ENCODE measurements around the gene LCP2.

Gene LCP2

GRCh38 chr5:170330568-170331054, 33.0 kb upstream of the LCP2 start:
- no peaks in the 10 kb centered on the region for H3K9me3 Mint-ChIP-seq (ENCODE audit: low read depth)
- no peak overlapping the region for H3K27ac Mint-ChIP-seq
- no peak overlapping the region for H3K4me3 Mint-ChIP-seq
- peaks cover 4% of the 10 kb centered on the region for H3K4me1 Mint-ChIP-seq (ENCODE audit: low read depth)
- H3K36me3 Mint-ChIP-seq = no peaks in the 10 kb centered on the region
- no peaks in the 10 kb centered on the region for H3K27me3 Mint-ChIP-seq

GRCh38 chr5:170329524-170329923, 31.9 kb upstream of the LCP2 start:
- Mint-ChIP-seq H3K27me3 (no peaks in the 10 kb centered on the region), H3K36me3 (no peaks in the 10 kb centered on the region), H3K27ac (no peak overlapping the region), H3K9me3 (ENCODE audit: low read depth) (no peaks in the 10 kb centered on the region), H3K4me3 (no peak overlapping the region), H3K4me1 (ENCODE audit: low read depth) (peaks cover 8% of the 10 kb centered on the region)

- no peak overlapping the region for H3K4me3 Mint-ChIP-seq
- H3K4me1 Mint-ChIP-seq (ENCODE audit: low read depth) = peaks cover 13% of the 10 kb centered on the region
- no peak overlapping the region for H3K27ac Mint-ChIP-seq
- H3K36me3 Mint-ChIP-seq = no peaks in the 10 kb centered on the region
- H3K9me3 Mint-ChIP-seq (ENCODE audit: low read depth) = no peaks in the 10 kb centered on the region
- no peaks in the 10 kb centered on the region for H3K27me3 Mint-ChIP-seq
Measured at GRCh38 chr5:170327829-170328228, 30.3 kb upstream of the LCP2 start.

- Mint-ChIP-seq H3K36me3 (no peaks in the 10 kb centered on the region), H3K4me3 (no peak overlapping the region), H3K9me3 (ENCODE audit: low read depth) (no peaks in the 10 kb centered on the region), H3K4me1 (ENCODE audit: low read depth) (peaks cover 13% of the 10 kb centered on the region), H3K27ac (no peak overlapping the region), H3K27me3 (no peaks in the 10 kb centered on the region)
Measured at GRCh38 chr5:170327168-170327567, 29.6 kb upstream of the LCP2 start.

GRCh38 chr5:170319301-170319700, 21.7 kb upstream of the LCP2 start:
- Mint-ChIP-seq H3K27me3 (no peaks in the 10 kb centered on the region), H3K4me3 (no peak overlapping the region), H3K27ac (peak overlapping the region; percentile 11), H3K36me3 (no peaks in the 10 kb centered on the region), H3K4me1 (ENCODE audit: low read depth) (peaks cover 43% of the 10 kb centered on the region), H3K9me3 (ENCODE audit: low read depth) (no peaks in the 10 kb centered on the region)

- no peaks in the 10 kb centered on the region for H3K27me3 Mint-ChIP-seq
- H3K4me1 Mint-ChIP-seq (ENCODE audit: low read depth) = peaks cover 57% of the 10 kb centered on the region
- H3K4me3 Mint-ChIP-seq = no peak overlapping the region
- H3K36me3 Mint-ChIP-seq = no peaks in the 10 kb centered on the region
- H3K27ac Mint-ChIP-seq = no peak overlapping the region
- no peaks in the 10 kb centered on the region for H3K9me3 Mint-ChIP-seq (ENCODE audit: low read depth)
Measured at GRCh38 chr5:170317499-170317898, 19.9 kb upstream of the LCP2 start.

GRCh38 chr5:170316937-170317336, 19.4 kb upstream of the LCP2 start:
- no peak overlapping the region for H3K4me3 Mint-ChIP-seq
- H3K4me1 Mint-ChIP-seq (ENCODE audit: low read depth) = peaks cover 63% of the 10 kb centered on the region
- H3K27ac Mint-ChIP-seq = no peak overlapping the region
- no peaks in the 10 kb centered on the region for H3K27me3 Mint-ChIP-seq
- H3K9me3 Mint-ChIP-seq (ENCODE audit: low read depth) = no peaks in the 10 kb centered on the region
- H3K36me3 Mint-ChIP-seq = no peaks in the 10 kb centered on the region

GRCh38 chr5:170315154-170315553, 17.6 kb upstream of the LCP2 start:
- no peaks in the 10 kb centered on the region for H3K36me3 Mint-ChIP-seq

GRCh38 chr5:170314541-170315095, 17.0 kb upstream of the LCP2 start:
- no peak overlapping the region for H3K4me3 Mint-ChIP-seq
- no peaks in the 10 kb centered on the region for H3K27me3 Mint-ChIP-seq
- no peaks in the 10 kb centered on the region for H3K36me3 Mint-ChIP-seq
- H3K9me3 Mint-ChIP-seq (ENCODE audit: low read depth) = no peaks in the 10 kb centered on the region
- peaks cover 82% of the 10 kb centered on the region for H3K4me1 Mint-ChIP-seq (ENCODE audit: low read depth)
- H3K27ac Mint-ChIP-seq = peak overlapping the region; percentile 54

More at GRCh38 chr5:170315154-170315553, 17.6 kb upstream of the LCP2 start:
- H3K4me3 Mint-ChIP-seq = no peak overlapping the region
- no peaks in the 10 kb centered on the region for H3K27me3 Mint-ChIP-seq
- H3K9me3 Mint-ChIP-seq (ENCODE audit: low read depth) = no peaks in the 10 kb centered on the region
- peaks cover 81% of the 10 kb centered on the region for H3K4me1 Mint-ChIP-seq (ENCODE audit: low read depth)
- H3K27ac Mint-ChIP-seq = peak overlapping the region; percentile 70

GRCh38 chr5:170313816-170314215, 16.2 kb upstream of the LCP2 start:
- Mint-ChIP-seq H3K4me1 (ENCODE audit: low read depth) (peaks cover 80% of the 10 kb centered on the region), H3K9me3 (ENCODE audit: low read depth) (no peaks in the 10 kb centered on the region), H3K4me3 (peak overlapping the region; percentile 90), H3K27ac (peak overlapping the region; percentile 97), H3K36me3 (no peaks in the 10 kb centered on the region), H3K27me3 (no peaks in the 10 kb centered on the region)

GRCh38 chr5:170313344-170313743, 15.8 kb upstream of the LCP2 start:
- H3K4me1 Mint-ChIP-seq (ENCODE audit: low read depth) = peaks cover 80% of the 10 kb centered on the region
- no peaks in the 10 kb centered on the region for H3K36me3 Mint-ChIP-seq
- H3K27ac Mint-ChIP-seq = peak overlapping the region; percentile 97
- no peaks in the 10 kb centered on the region for H3K9me3 Mint-ChIP-seq (ENCODE audit: low read depth)
- H3K27me3 Mint-ChIP-seq = no peaks in the 10 kb centered on the region
- peak overlapping the region; percentile 90 for H3K4me3 Mint-ChIP-seq

GRCh38 chr5:170312666-170313065, 15.1 kb upstream of the LCP2 start:
- H3K9me3 Mint-ChIP-seq (ENCODE audit: low read depth) = no peaks in the 10 kb centered on the region
- H3K27me3 Mint-ChIP-seq = no peaks in the 10 kb centered on the region
- H3K4me1 Mint-ChIP-seq (ENCODE audit: low read depth) = peaks cover 75% of the 10 kb centered on the region
- H3K36me3 Mint-ChIP-seq = no peaks in the 10 kb centered on the region
- peak overlapping the region; percentile 97 for H3K27ac Mint-ChIP-seq
- H3K4me3 Mint-ChIP-seq = peak overlapping the region; percentile 90

- Mint-ChIP-seq H3K4me1 (ENCODE audit: low read depth) (peaks cover 73% of the 10 kb centered on the region), H3K4me3 (peak overlapping the region; percentile 90), H3K27me3 (no peaks in the 10 kb centered on the region), H3K36me3 (no peaks in the 10 kb centered on the region), H3K9me3 (ENCODE audit: low read depth) (no peaks in the 10 kb centered on the region), H3K27ac (peak overlapping the region; percentile 97)
Measured at GRCh38 chr5:170312301-170312595, 14.7 kb upstream of the LCP2 start.

GRCh38 chr5:170311511-170312300, 14.1 kb upstream of the LCP2 start:
- Mint-ChIP-seq H3K36me3 (no peaks in the 10 kb centered on the region), H3K27ac (peak overlapping the region; percentile 97), H3K9me3 (ENCODE audit: low read depth) (no peaks in the 10 kb centered on the region), H3K27me3 (no peaks in the 10 kb centered on the region), H3K4me3 (peak overlapping the region; percentile 90), H3K4me1 (ENCODE audit: low read depth) (peaks cover 77% of the 10 kb centered on the region)

- Mint-ChIP-seq H3K4me3 (peak overlapping the region; percentile 90), H3K27ac (peak overlapping the region; percentile 97), H3K4me1 (ENCODE audit: low read depth) (peaks cover 81% of the 10 kb centered on the region), H3K9me3 (ENCODE audit: low read depth) (no peaks in the 10 kb centered on the region), H3K36me3 (no peaks in the 10 kb centered on the region), H3K27me3 (no peaks in the 10 kb centered on the region)
Measured at GRCh38 chr5:170310256-170310926, 12.8 kb upstream of the LCP2 start.

Data from activated naive CD8-positive, alpha-beta T cell (primary cell).